Smooth muscle cell (in vitro differentiated cells): ENCODE measurements around the gene PARP9. TPM values are rescaled to one million over a fixed set of nuclear protein-coding genes. Genes with fewer than 3 reads are reported as not detected.

Experiments used
- DNase-seq: peaks from one replicate; lab custom pipeline; 2025; ENCODE audit not compliant: unreplicated experiment; lab: John Stamatoyannopoulos, UW
- H2AFZ ChIP-seq: fragments of 200-600 bp; sonication (generic); 2 replicates; pipeline ENCODE4 v1.6.0; 2016; ENCODE audit warnings: antibody characterized with exemption, low read depth, mild to moderate bottlenecking
- H3F3A ChIP-seq: fragments of 200-600 bp; sonication (generic); 2 replicates; pipeline ENCODE4 v1.6.0; 2017; ENCODE audit warnings: antibody characterized with exemption, low read depth
- H3K27ac ChIP-seq: fragments of 200-600 bp; sonication (generic); 2 replicates; pipeline ENCODE4 v1.5.1; 2016; ENCODE audit warnings: low read depth, mild to moderate bottlenecking
- H3K27me3 ChIP-seq: fragments of 200-600 bp; sonication (generic); 2 replicates; pipeline ENCODE4 v1.6.1; 2016; ENCODE audit warnings: low read depth, mild to moderate bottlenecking
- H3K36me3 ChIP-seq: fragments of 200-600 bp; sonication (generic); 2 replicates; pipeline ENCODE4 v1.5.1; 2016; ENCODE audit warnings: low read depth
- H3K4me1 ChIP-seq: fragments of 200-600 bp; sonication (generic); 2 replicates; pipeline ENCODE4 v1.5.1; 2016; ENCODE audit warnings: low read depth
- H3K4me2 ChIP-seq: fragments of 200-600 bp; sonication (generic); 2 replicates; pipeline ENCODE4 v1.6.0; 2016; ENCODE audit warnings: mild to moderate bottlenecking
- H3K4me3 ChIP-seq: fragments of 200-600 bp; sonication (generic); 2 replicates; pipeline ENCODE4 v1.5.1; 2016; ENCODE audit warnings: mild to moderate bottlenecking
- H3K79me2 ChIP-seq: fragments of 200-600 bp; sonication (generic); 2 replicates; pipeline ENCODE4 v1.6.0; 2016; ENCODE audit warnings: low read depth, mild to moderate bottlenecking
- H3K9ac ChIP-seq: fragments of 200-600 bp; sonication (generic); 2 replicates; pipeline ENCODE4 v1.6.0; 2016; ENCODE audit warnings: low read depth
- H3K9me3 ChIP-seq: fragments of 200-600 bp; sonication (generic); replicated peaks from 2 replicates; pipeline ENCODE4 v1.5.1; 2016; ENCODE audit warnings: low read depth
- H4K20me1 ChIP-seq: fragments of 200-600 bp; sonication (generic); 2 replicates; pipeline ENCODE4 v1.6.0; 2016; ENCODE audit warnings: low read depth
- WGBS: methylation state at CpG from one replicate; pipeline ENCODE4 v1.1.7; 2016; ENCODE audit warnings: low lambda C conversion rate; 5-methylcytosine and 5-hydroxymethylcytosine counted together
- polyA plus RNA-seq: library from polyadenylated mRNA; unstranded; fragments of >200 nt; fragmentation: Nextera tagmentation; extraction: Ambion mirVana; gene quantifications from 2 replicates; pipeline ENCODE4 v1.2.1, GENCODE V29; 2016
- total RNA-seq: library from RNA; depleted of rRNA; stranded (reverse); fragments of >200 nt; gene quantifications from 2 replicates; pipeline ENCODE4 v1.2.3, GENCODE V29; 2014
- TF ChIP-seq, protein P1 (sequence below): fragments of 200-600 bp; sonication (generic); IDR thresholded peaks from 2 replicates; pipeline ENCODE4 v1.5.1; 2017; ENCODE audit warnings: borderline replicate concordance, mild to moderate bottlenecking, antibody characterized with exemption; ENCODE audit not compliant: insufficient read depth, poor library complexity, severe bottlenecking

The PARP9 gene
- total RNA-seq: 4.7 and 5.1 TPM in 2 replicates
- polyA plus RNA-seq: 1.7 and 3.8 TPM in 2 replicates

DNA sequence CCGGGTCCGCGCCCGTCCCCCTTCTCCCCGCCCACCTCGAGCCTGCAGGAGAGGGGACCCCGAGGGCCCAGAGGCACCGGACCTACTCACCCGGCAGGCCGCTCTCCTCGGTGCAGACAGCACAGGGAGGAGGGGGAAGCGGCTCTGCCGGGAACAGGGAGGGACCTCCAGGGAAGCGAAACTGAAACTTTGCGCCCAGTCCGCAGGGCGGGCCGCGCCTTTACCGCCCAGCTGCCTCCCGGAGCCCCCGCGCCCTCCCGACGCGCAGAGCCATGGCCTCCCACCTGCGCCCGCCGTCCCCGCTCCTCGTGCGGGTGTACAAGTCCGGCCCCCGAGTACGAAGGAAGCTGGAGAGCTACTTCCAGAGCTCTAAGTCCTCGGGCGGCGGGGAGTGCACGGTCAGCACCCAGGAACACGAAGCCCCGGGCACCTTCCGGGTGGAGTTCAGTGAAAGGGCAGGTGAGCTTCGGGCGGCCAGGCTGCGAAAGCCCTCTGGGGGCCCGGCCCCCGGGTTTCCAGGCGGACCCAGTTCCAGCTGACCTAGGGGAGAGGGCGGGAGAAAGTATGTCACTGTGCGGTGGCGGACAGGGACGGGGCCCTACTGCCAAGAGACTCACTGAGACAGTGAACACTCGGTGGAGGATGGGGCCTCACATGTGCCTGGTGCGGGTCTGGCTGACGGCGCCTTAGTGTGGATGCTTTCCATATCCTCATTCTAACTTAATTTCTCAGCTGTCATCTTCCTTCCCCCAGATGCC lies at the start of gene PARP9, which contains the start of gene DTX3L:
PARP9 (minus strand) TSS at position 146 of the 758 bp plus-strand sequence. CDS start 4,680 bp downstream, outside the sequence.
DTX3L (plus strand) TSS at position 184 of the 758 bp plus-strand sequence; CDS start at position 273, 89 bp downstream.
- WGBS: 2% methylated on average over 50 of the region's 56 CpGs

DNA sequence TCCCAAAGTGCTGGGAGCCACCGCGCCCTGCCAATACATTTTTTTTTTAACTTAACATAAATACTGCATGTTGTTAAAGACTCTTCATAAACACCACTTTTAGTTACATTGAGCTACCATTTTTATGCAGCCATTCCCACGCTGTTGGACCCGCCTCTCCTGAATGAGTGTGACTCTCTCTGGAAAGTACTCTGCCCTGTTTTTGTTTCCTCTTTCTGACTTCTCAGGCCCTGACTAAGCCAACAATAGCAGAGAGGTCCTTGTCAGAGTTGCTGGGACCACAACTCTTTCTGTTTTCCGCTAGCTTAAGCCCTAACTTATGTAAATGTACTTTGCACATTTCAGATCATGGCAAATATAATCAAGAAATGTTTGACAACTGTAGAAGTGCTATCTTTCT lies 48.6 kb upstream of the PARP9 start:
- Histone ChIP-seq H3K4me2 (no peak overlapping the region), H3K4me3 (no peak overlapping the region), H3K9ac (no peak overlapping the region), H3F3A (no peaks in the 10 kb centered on the region), H3K4me1 (peaks cover 8% of the 10 kb centered on the region), H3K9me3 (no peaks in the 10 kb centered on the region), H2AFZ (no peak overlapping the region), H3K36me3 (no peaks in the 10 kb centered on the region), H3K27me3 (no peaks in the 10 kb centered on the region), H3K79me2 (no peaks in the 10 kb centered on the region), H3K27ac (no peak overlapping the region), H4K20me1 (no peaks in the 10 kb centered on the region)
- TF ChIP-seq, protein P1, sequence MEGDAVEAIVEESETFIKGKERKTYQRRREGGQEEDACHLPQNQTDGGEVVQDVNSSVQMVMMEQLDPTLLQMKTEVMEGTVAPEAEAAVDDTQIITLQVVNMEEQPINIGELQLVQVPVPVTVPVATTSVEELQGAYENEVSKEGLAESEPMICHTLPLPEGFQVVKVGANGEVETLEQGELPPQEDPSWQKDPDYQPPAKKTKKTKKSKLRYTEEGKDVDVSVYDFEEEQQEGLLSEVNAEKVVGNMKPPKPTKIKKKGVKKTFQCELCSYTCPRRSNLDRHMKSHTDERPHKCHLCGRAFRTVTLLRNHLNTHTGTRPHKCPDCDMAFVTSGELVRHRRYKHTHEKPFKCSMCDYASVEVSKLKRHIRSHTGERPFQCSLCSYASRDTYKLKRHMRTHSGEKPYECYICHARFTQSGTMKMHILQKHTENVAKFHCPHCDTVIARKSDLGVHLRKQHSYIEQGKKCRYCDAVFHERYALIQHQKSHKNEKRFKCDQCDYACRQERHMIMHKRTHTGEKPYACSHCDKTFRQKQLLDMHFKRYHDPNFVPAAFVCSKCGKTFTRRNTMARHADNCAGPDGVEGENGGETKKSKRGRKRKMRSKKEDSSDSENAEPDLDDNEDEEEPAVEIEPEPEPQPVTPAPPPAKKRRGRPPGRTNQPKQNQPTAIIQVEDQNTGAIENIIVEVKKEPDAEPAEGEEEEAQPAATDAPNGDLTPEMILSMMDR: no peak
- DNase-seq: no peak
- 93% methylated on average over 5 of the region's 5 CpGs for WGBS

More for the DNA sequence above, at the start of gene PARP9, which contains the start of gene DTX3L:
- Histone ChIP-seq H3K4me3 (peak within 1 kb of the TSS; percentile 73), H3K4me1 (peaks cover 5% of the 10 kb centered on the region), H3K36me3 (no peaks in the 10 kb centered on the region), H3K4me2 (peak within 1 kb of the TSS; percentile 84), H3K9me3 (no peaks in the 10 kb centered on the region), H3F3A (no peaks in the 10 kb centered on the region), H2AFZ (peak within 1 kb of the TSS; percentile 86), H3K27ac (peak within 1 kb of the TSS; percentile 33), H3K79me2 (no peaks in the 10 kb centered on the region), H4K20me1 (no peaks in the 10 kb centered on the region), H3K9ac (peak within 1 kb of the TSS; percentile 78), H3K27me3 (no peaks in the 10 kb centered on the region)
- peak; percentile 68 for DNase-seq
- TF ChIP-seq, protein P1: no peak

DNA sequence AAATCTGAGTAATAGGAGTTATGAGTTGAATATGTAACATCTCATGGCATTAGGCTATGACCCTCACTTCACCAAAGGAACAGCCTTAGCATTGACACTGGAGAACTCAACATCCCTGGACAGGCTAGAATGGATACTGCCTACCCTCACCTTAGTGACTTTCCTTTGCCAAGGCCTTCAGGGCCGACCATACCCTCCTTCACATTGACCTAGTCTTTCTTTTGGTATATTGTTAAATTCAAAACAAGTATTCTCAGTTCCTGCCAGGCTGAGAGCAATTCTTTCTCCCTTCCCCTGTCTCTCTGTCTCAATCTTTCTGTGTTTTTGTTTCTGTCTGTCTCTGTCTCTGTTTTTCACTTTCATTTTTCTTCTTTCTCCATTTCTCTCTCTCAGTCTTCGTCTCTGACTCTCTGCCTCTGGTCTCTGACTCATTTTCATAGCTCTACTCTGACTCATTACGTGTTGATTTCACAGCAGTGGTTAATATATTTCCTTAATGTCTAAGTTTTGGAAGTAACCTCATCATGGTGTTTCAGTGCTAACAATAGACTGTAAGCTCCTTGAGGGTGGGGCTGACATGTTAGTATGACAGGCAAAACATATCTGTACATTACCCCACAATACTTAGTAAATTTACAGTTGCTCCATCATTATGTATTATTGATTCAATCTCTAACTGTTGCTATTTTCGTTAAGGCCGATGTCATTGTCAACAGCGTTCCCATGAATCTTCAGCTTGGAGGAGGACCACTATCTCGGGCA lies 45.9 kb upstream of the PARP9 start:
- H3F3A ChIP-seq: no peaks in the 10 kb centered on the region
- WGBS: 69% methylated on average over 7 of the region's 7 CpGs
- no peaks in the 10 kb centered on the region for H4K20me1 ChIP-seq
- H3K4me3 ChIP-seq: no peak overlapping the region
- TF ChIP-seq, protein P1: no peak
- H3K27me3 ChIP-seq: no peaks in the 10 kb centered on the region
- H2AFZ ChIP-seq: peak overlapping the region; percentile 50
- H3K9me3 ChIP-seq: no peaks in the 10 kb centered on the region
- DNase-seq: no peak
- H3K4me1 ChIP-seq: no peaks in the 10 kb centered on the region
- peak overlapping the region; percentile 47 for H3K9ac ChIP-seq
- peak overlapping the region; percentile 34 for H3K4me2 ChIP-seq
- H3K79me2 ChIP-seq: no peaks in the 10 kb centered on the region
- H3K36me3 ChIP-seq: no peaks in the 10 kb centered on the region
- peak overlapping the region; percentile 75 for H3K27ac ChIP-seq
